Activated naive CD4-positive, alpha-beta T cell treated with anti-CD3 and anti-CD28 coated beads for 36 hours (primary cell): ENCODE results near the gene UPK2. TPM values are rescaled to one million over a fixed set of nuclear protein-coding genes. Genes with fewer than 3 reads are reported as not detected.
"Not testable (repeated sequence)": the region's sequence is repeated elsewhere in the genome, so short reads cannot be mapped to it uniquely, and the experiment has no call there.

ENCODE experiments used
- CTCF ChIA-PET: fragments of 350-600 bp; sonication (Branson Sonifier 250); formaldehyde crosslinking; loops from one replicate; lab custom pipeline; 2021; ENCODE audit warnings: antibody characterized with exemption; lab: Charles Lee
- DNase-seq: peaks from one replicate; pipeline ENCODE4 v3.0.0-alpha.2; 2020
- H3K27ac Mint-ChIP-seq: one replicate; pipeline ENCODE4 v1.8.0; 2021; ENCODE audit warnings: mild to moderate bottlenecking, mixed read lengths
- H3K27me3 Mint-ChIP-seq: one replicate; pipeline ENCODE4 v1.8.0; 2021; ENCODE audit warnings: low read depth, mixed read lengths
- H3K36me3 Mint-ChIP-seq: one replicate; pipeline ENCODE4 v1.8.0; 2021; ENCODE audit warnings: low read depth, mixed read lengths
- H3K4me1 Mint-ChIP-seq: one replicate; pipeline ENCODE4 v1.8.0; 2021; ENCODE audit warnings: low read depth, mixed read lengths
- H3K4me3 Mint-ChIP-seq: one replicate; pipeline ENCODE4 v1.8.0; 2021; ENCODE audit warnings: mild to moderate bottlenecking, moderate library complexity, mixed read lengths
- H3K9me3 Mint-ChIP-seq: one replicate; pipeline ENCODE4 v1.8.0; 2021; ENCODE audit warnings: mixed read lengths
- intact Hi-C: fragments of 100-400 bp; cut with micrococcal nuclease; formaldehyde crosslinking; loops from one replicate; pipeline ENCODE4 v1.15.1; 2023
- total RNA-seq, 2 experiments: library from RNA; stranded (reverse); gene quantifications; one replicate each; pipeline ENCODE4 v1.2.3, GENCODE V29; 2021

Gene UPK2
- total RNA-seq, 2 experiments from 2014 or later = 0.25 to 0.45 TPM

- no peak for DNase-seq
- H3K27me3 Mint-ChIP-seq = no peaks in the 10 kb centered on the region
- H3K9me3 Mint-ChIP-seq = no peaks in the 10 kb centered on the region
- CTCF ChIA-PET = no interaction called here
- intact Hi-C loops = no loop called here
- H3K4me1 Mint-ChIP-seq = no peaks in the 10 kb centered on the region
- no peak overlapping the region for H3K4me3 Mint-ChIP-seq
- H3K27ac Mint-ChIP-seq = no peak overlapping the region
- H3K36me3 Mint-ChIP-seq = no peaks in the 10 kb centered on the region
Measured at GRCh38 chr11:118980191-118980881, 24.2 kb downstream of the UPK2 start.

- H3K4me1 Mint-ChIP-seq, H3K9me3 Mint-ChIP-seq, H3K36me3 Mint-ChIP-seq, intact Hi-C loops, H3K4me3 Mint-ChIP-seq, H3K27me3 Mint-ChIP-seq, H3K27ac Mint-ChIP-seq, DNase-seq: not testable (repeated sequence)
- CTCF ChIA-PET = interaction anchor here (1.0 kb wide), 1 partner anchor 83 kb away, joined by 3 read pairs; the partner anchor contains the start of gene VPS11
Measured at GRCh38 chr11:118984337-118984736, 28.2 kb downstream of the UPK2 start.

- H3K4me3 Mint-ChIP-seq = no peak overlapping the region
- no peaks in the 10 kb centered on the region for H3K36me3 Mint-ChIP-seq
- H3K9me3 Mint-ChIP-seq = no peaks in the 10 kb centered on the region
- CTCF ChIA-PET = interaction anchor here (1.0 to 1.2 kb wide), 2 partner anchors 82 to 295 kb away, joined by 3 read pairs; partner anchors contain the start of gene VPS11
- intact Hi-C loops = no loop called here
- H3K27ac Mint-ChIP-seq = no peak overlapping the region
- no peaks in the 10 kb centered on the region for H3K4me1 Mint-ChIP-seq
- no peaks in the 10 kb centered on the region for H3K27me3 Mint-ChIP-seq
- no peak for DNase-seq
Measured at GRCh38 chr11:118984825-118985224, 28.7 kb downstream of the UPK2 start.

GRCh38 chr11:118988280-118988679, 32.2 kb downstream of the UPK2 start:
- Mint-ChIP-seq H3K27me3 (no peaks in the 10 kb centered on the region), H3K4me3 (no peak overlapping the region), H3K36me3 (peaks cover 4% of the 10 kb centered on the region), H3K9me3 (no peaks in the 10 kb centered on the region), H3K4me1 (no peaks in the 10 kb centered on the region), H3K27ac (no peak overlapping the region)
- no peak for DNase-seq
- CTCF ChIA-PET = no interaction called here
- intact Hi-C loops = no loop called here

- DNase-seq, H3K27ac Mint-ChIP-seq, H3K27me3 Mint-ChIP-seq, intact Hi-C loops, H3K4me1 Mint-ChIP-seq, CTCF ChIA-PET, H3K4me3 Mint-ChIP-seq, H3K9me3 Mint-ChIP-seq: not testable (repeated sequence)
- H3K36me3 Mint-ChIP-seq = peaks cover 13% of the 10 kb centered on the region
Measured at GRCh38 chr11:118991486-118992038, 35.5 kb downstream of the UPK2 start.

- Mint-ChIP-seq H3K4me3 (peak overlapping the region; percentile 88), H3K4me1 (peaks cover 33% of the 10 kb centered on the region), H3K36me3 (peaks cover 34% of the 10 kb centered on the region), H3K27me3 (no peaks in the 10 kb centered on the region), H3K9me3 (no peaks in the 10 kb centered on the region), H3K27ac (peak overlapping the region; percentile 96)
- CTCF ChIA-PET = interaction anchor here (0.6 to 2.2 kb wide), 4 partner anchors 20 to 185 kb away, joined by 3 to 6 read pairs (median 4); no protein-coding TSS in a partner anchor
- peak; percentile 82 for DNase-seq
- intact Hi-C loops = loop anchor here (1.0 to 5.0 kb wide), 6 partner anchors 21 to 210 kb away; partner anchors contain the start of genes CBL, DDX6, RPS25 and SLC37A4
Measured at GRCh38 chr11:118996926-118997626, 41.0 kb downstream of the UPK2 start.

GRCh38 chr11:118997627-118998387, 41.7 kb downstream of the UPK2 start, which contains the start of gene CENATAC:
Gene CENATAC, plus strand, starts transcription at chr11:118998138. Its CDS starts 60 bp downstream, at chr11:118998198.
- Mint-ChIP-seq H3K36me3 (peaks cover 33% of the 10 kb centered on the region), H3K27ac (peak within 1 kb of the TSS; percentile 96), H3K9me3 (no peaks in the 10 kb centered on the region), H3K27me3 (no peaks in the 10 kb centered on the region), H3K4me1 (peaks cover 33% of the 10 kb centered on the region), H3K4me3 (peak within 1 kb of the TSS; percentile 88)
- intact Hi-C loops = loop anchor here (1.0 to 5.0 kb wide), 9 partner anchors 20 to 323 kb away; partner anchors contain the start of genes CBL, DDX6, HYOU1 and RPS25
- CTCF ChIA-PET = interaction anchor here (0.6 to 2.2 kb wide), 4 partner anchors 19 to 184 kb away, joined by 3 to 6 read pairs (median 4); no protein-coding TSS in a partner anchor
- DNase-seq = peak; percentile 98

- DNase-seq = peak; percentile 26
- Mint-ChIP-seq H3K4me1 (peaks cover 36% of the 10 kb centered on the region), H3K4me3 (peak overlapping the region; percentile 88), H3K27me3 (no peaks in the 10 kb centered on the region), H3K27ac (peak overlapping the region; percentile 96), H3K36me3 (peaks cover 37% of the 10 kb centered on the region), H3K9me3 (no peaks in the 10 kb centered on the region)
- CTCF ChIA-PET = interaction anchor here (2.1 to 2.2 kb wide), 2 partner anchors 18 to 21 kb away, joined by 5 to 6 read pairs; no protein-coding TSS in a partner anchor
- intact Hi-C loops = loop anchor here (1.0 to 5.0 kb wide), 5 partner anchors 59 to 323 kb away; partner anchors contain the start of genes CBL, DDX6 and HYOU1
Measured at GRCh38 chr11:118998388-118998717, 42.3 kb downstream of the UPK2 start.

- intact Hi-C loops = loop anchor here (1.0 to 5.0 kb wide), 5 partner anchors 58 to 322 kb away; partner anchors contain the start of genes CBL, DDX6 and HYOU1
- H3K36me3 Mint-ChIP-seq = peaks cover 37% of the 10 kb centered on the region
- H3K4me1 Mint-ChIP-seq = peaks cover 36% of the 10 kb centered on the region
Measured at GRCh38 chr11:118998822-118999221, 42.7 kb downstream of the UPK2 start.

GRCh38 chr11:119000906-119001305, 44.8 kb downstream of the UPK2 start:
- no peaks in the 10 kb centered on the region for H3K9me3 Mint-ChIP-seq
- intact Hi-C loops = no loop called here
- CTCF ChIA-PET = interaction anchor here (0.7 kb wide), 1 partner anchor 402 kb away, joined by 5 read pairs; no protein-coding TSS in a partner anchor
- peaks cover 33% of the 10 kb centered on the region for H3K36me3 Mint-ChIP-seq
- H3K4me1 Mint-ChIP-seq = peaks cover 35% of the 10 kb centered on the region
- DNase-seq = no peak
- no peak overlapping the region for H3K4me3 Mint-ChIP-seq
- H3K27ac Mint-ChIP-seq = no peak overlapping the region
- no peaks in the 10 kb centered on the region for H3K27me3 Mint-ChIP-seq

More at GRCh38 chr11:118998822-118999221, 42.7 kb downstream of the UPK2 start:
- DNase-seq = no peak
- Mint-ChIP-seq H3K27ac (peak overlapping the region; percentile 96), H3K27me3 (no peaks in the 10 kb centered on the region), H3K4me3 (peak overlapping the region; percentile 88), H3K9me3 (no peaks in the 10 kb centered on the region)
- CTCF ChIA-PET = interaction anchor here (0.7 to 2.2 kb wide), 3 partner anchors 18 to 33 kb away, joined by 3 to 6 read pairs (median 5); no protein-coding TSS in a partner anchor

- Mint-ChIP-seq H3K36me3 (peaks cover 14% of the 10 kb centered on the region), H3K9me3 (no peaks in the 10 kb centered on the region), H3K27ac (peak overlapping the region; percentile 72), H3K27me3 (no peaks in the 10 kb centered on the region), H3K4me1 (peaks cover 14% of the 10 kb centered on the region), H3K4me3 (no peak overlapping the region)
- peak; percentile 16 for DNase-seq
- intact Hi-C loops = no loop called here
- CTCF ChIA-PET = no interaction called here
Measured at GRCh38 chr11:119006656-119007055, 50.6 kb downstream of the UPK2 start.
